ENCODE data around the gene QRFP. TPM values are rescaled to one million over a fixed set of nuclear protein-coding genes. Genes with fewer than 3 reads are reported as not detected.

The QRFP gene
- polyA plus RNA-seq, 1 donor, result 0.36 TPM

DNA sequence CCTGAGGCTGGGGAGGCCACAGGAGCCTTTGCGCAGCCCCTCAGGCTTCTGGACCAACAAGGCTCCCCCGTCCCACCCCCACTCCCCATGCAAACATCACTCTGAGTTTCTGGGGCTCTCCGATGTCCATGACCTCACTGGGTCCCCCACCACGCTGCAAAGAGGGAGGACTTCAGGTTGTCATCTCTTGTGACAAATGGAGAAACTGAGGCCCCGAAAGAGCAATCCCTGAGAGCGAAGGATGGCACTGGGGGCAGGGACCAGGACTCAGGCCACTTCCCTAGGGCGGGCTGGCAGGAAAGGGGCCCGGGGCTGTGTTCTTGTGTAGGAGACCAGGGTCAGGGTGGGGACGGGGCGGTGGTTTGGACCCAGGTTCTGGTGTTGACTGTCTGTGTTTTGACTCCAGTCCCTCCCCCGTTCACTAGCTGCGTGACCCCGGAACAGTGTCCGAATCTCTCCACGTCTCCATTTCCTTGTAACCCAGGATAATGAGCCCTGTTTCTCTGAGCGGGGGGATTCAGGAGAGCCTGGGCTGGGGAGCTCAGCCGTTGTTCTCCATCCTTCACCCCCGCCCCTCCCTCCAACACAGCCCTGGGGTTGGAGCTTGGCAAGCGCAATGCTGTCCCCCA is 28.6 kb upstream of the QRFP start:
- H3K4me1 ChIP-seq (ENCODE audit: control insufficient read depth, insufficient read depth, low read length), result no peaks in the 10 kb centered on the region
- no peak for DNase-seq
- no peaks in the 10 kb centered on the region for H3K9me3 ChIP-seq (ENCODE audit: control insufficient read depth, low read depth, low read length)
- H3K27ac ChIP-seq (ENCODE audit: low read length), result no peak overlapping the region
- H3K36me3 ChIP-seq (ENCODE audit: control insufficient read depth, insufficient read depth, low read length), result no peaks in the 10 kb centered on the region
- H3K27me3 ChIP-seq (ENCODE audit: control insufficient read depth, insufficient read depth, low read length), result peaks cover 37% of the 10 kb centered on the region
- H3K4me3 ChIP-seq (ENCODE audit: low read length), result no peak overlapping the region
- no CpG with 5 or more reads among the region's 19 CpGs for WGBS (ENCODE audit: insufficient coverage, low lambda C conversion rate)

DNA sequence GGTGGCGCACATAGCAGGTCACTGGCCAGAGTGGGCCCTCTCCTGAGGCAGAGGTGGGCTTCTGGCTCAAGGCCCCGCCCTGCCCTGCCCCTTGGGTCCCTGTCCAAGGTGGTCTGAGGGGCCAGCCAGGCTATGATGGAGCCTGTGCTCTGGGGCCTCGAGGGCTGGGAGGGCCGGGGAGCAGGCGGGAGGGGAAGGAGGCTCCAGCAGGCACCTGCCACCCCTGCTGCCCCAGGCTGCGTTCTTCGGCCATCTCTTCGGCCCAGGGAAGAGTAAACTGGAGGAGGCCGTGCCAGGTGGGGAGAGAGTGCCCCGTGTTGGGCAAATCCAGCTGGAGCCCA is 27.8 kb upstream of the QRFP start:
- no peak overlapping the region for H3K27ac ChIP-seq (ENCODE audit: low read length)
- no peak for DNase-seq
- H3K27me3 ChIP-seq (ENCODE audit: control insufficient read depth, insufficient read depth, low read length), result peaks cover 38% of the 10 kb centered on the region
- WGBS (ENCODE audit: insufficient coverage, low lambda C conversion rate), result 60% methylated on average over 2 of the region's 10 CpGs
- no peaks in the 10 kb centered on the region for H3K36me3 ChIP-seq (ENCODE audit: control insufficient read depth, insufficient read depth, low read length)
- no peaks in the 10 kb centered on the region for H3K4me1 ChIP-seq (ENCODE audit: control insufficient read depth, insufficient read depth, low read length)
- no peak overlapping the region for H3K4me3 ChIP-seq (ENCODE audit: low read length)
- no peaks in the 10 kb centered on the region for H3K9me3 ChIP-seq (ENCODE audit: control insufficient read depth, low read depth, low read length)

DNA sequence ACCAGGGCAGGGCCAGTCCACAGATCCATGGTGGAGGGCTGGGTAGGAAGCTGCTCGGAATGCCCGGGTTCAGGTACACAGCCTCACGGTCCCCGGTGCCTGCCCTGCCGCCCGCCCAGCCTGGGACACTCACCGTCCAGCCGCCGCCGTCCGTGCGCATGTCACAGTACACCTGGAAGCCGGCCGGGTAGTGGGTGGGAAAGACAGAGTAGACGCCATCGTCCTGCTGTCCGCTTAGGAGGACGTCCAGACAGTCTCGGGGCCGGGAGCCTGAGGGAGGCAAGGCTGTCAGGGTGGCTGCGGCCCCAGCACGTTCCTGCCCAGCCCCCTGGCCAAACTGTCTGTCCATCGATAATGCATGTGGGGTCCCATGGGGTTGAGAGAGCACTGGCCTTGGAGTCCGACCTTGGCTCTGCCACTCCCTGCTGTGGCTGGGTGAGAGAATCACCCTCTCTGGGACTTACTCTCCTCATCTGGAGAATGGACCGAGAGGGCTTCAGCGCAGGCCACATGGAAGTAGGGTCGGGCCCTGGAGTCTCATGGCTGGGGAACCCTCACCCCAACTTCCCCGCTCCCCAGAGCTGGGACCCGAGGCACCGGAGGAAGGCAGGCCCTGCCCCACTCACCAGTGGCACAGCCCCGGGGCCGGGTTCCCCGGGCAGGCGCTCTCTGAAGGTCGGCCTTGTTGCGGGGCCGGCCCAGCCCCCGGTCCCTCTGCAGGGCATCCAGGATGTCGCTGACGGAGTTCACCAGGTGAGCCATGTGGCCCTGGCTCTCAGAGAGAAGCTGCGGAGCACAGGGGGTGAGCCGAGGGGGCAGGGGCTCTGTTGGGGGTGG is 27.2 kb upstream of the QRFP start:
- H3K4me1 ChIP-seq (ENCODE audit: control insufficient read depth, insufficient read depth, low read length), result no peaks in the 10 kb centered on the region
- no peak overlapping the region for H3K27ac ChIP-seq (ENCODE audit: low read length)
- peaks cover 38% of the 10 kb centered on the region for H3K27me3 ChIP-seq (ENCODE audit: control insufficient read depth, insufficient read depth, low read length)
- no peaks in the 10 kb centered on the region for H3K36me3 ChIP-seq (ENCODE audit: control insufficient read depth, insufficient read depth, low read length)
- H3K4me3 ChIP-seq (ENCODE audit: low read length), result no peak overlapping the region
- WGBS (ENCODE audit: insufficient coverage, low lambda C conversion rate), result no CpG with 5 or more reads among the region's 42 CpGs
- no peak for DNase-seq
- no peaks in the 10 kb centered on the region for H3K9me3 ChIP-seq (ENCODE audit: control insufficient read depth, low read depth, low read length)

DNA sequence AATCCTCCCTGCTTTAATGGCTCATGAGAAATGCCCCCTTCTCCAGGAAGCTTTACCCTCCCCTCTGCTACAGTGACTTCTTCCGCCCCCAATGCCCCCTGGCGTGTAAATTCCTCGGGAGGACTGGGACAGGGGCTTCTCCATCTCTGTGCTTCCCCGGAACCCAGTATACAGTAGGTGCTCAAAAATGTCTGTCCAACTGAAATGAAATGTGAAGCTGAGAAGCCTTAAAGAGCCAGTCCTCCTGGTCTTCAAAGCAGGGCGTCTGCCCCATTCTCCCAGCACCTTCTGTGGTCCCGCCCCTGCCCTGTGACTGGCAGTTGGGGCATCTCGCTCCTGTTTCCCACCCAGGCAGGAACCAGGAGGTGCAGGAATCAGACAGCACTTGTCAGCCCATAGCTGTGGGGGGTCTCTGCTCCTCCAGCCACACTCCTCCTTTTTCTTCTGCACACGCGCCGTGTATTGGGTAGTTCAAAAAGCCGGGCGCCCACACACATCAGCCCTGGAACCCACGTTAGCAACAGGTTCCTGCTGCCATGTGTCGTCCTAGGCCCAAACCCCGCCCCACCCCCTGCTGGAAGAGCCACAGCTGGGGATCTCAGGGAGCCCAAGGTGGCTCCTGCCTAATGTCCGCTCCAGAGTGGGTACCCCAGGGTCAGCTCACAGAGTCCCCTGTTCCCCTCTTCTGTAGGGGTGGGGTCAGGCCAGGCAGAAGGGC is 26.4 kb upstream of the QRFP start:
- no CpG with 5 or more reads among the region's 16 CpGs for WGBS (ENCODE audit: insufficient coverage, low lambda C conversion rate)
- DNase-seq, result no peak
- H3K4me1 ChIP-seq (ENCODE audit: control insufficient read depth, insufficient read depth, low read length), result no peaks in the 10 kb centered on the region
- H3K9me3 ChIP-seq (ENCODE audit: control insufficient read depth, low read depth, low read length), result no peaks in the 10 kb centered on the region
- no peaks in the 10 kb centered on the region for H3K36me3 ChIP-seq (ENCODE audit: control insufficient read depth, insufficient read depth, low read length)
- H3K27me3 ChIP-seq (ENCODE audit: control insufficient read depth, insufficient read depth, low read length), result peaks cover 39% of the 10 kb centered on the region
- no peak overlapping the region for H3K27ac ChIP-seq (ENCODE audit: low read length)
- H3K4me3 ChIP-seq (ENCODE audit: low read length), result no peak overlapping the region

DNA sequence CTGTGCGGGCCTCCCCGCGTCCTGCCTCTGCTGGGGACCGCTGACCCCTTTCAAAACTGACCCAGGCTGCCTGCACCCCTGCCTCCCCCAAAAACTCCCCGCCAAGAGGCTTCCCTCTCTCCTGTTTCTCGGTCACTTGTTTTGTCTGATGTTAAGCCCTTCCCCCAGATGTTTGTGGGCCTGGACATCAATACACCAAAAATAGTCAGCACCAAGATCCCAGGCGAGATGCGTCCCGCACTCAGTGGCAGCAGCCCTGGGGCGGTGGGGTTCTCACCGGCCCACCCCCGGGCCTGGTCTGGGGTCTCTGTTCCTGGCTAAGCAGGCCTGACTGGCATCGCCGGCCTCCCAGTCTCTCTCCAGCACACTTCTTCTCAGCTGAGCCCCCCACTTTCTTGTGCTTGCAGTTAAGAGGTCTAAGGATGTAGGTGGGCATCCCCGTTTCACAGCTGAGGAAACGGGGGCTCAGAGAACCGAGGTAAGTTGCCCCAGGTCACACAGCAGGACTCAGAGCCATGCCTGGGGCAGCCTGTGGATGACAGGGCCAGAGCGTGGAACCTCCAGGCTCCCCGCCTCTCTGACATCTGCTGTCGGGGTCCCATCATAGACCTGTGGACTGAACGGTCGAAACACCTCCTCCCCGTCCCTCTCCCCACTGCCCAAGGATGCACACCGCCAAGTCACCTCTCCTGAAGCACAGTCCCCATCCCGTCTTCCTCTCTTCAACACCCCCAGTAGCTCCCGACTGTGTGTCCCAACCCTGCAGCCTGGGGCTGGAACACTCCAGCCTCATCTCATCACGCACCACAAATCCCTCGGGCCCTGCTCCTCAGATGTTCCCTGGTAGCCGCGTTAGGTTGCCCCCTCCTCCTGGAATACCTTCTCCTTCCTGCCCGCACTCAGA is 25.6 kb upstream of the QRFP start:
- no peaks in the 10 kb centered on the region for H3K9me3 ChIP-seq (ENCODE audit: control insufficient read depth, low read depth, low read length)
- H3K27me3 ChIP-seq (ENCODE audit: control insufficient read depth, insufficient read depth, low read length), result peaks cover 42% of the 10 kb centered on the region
- DNase-seq, result no peak
- H3K4me1 ChIP-seq (ENCODE audit: control insufficient read depth, insufficient read depth, low read length), result no peaks in the 10 kb centered on the region
- WGBS (ENCODE audit: insufficient coverage, low lambda C conversion rate), result no CpG with 5 or more reads among the region's 31 CpGs
- H3K27ac ChIP-seq (ENCODE audit: low read length), result no peak overlapping the region
- H3K4me3 ChIP-seq (ENCODE audit: low read length), result no peak overlapping the region
- H3K36me3 ChIP-seq (ENCODE audit: control insufficient read depth, insufficient read depth, low read length), result no peaks in the 10 kb centered on the region

DNA sequence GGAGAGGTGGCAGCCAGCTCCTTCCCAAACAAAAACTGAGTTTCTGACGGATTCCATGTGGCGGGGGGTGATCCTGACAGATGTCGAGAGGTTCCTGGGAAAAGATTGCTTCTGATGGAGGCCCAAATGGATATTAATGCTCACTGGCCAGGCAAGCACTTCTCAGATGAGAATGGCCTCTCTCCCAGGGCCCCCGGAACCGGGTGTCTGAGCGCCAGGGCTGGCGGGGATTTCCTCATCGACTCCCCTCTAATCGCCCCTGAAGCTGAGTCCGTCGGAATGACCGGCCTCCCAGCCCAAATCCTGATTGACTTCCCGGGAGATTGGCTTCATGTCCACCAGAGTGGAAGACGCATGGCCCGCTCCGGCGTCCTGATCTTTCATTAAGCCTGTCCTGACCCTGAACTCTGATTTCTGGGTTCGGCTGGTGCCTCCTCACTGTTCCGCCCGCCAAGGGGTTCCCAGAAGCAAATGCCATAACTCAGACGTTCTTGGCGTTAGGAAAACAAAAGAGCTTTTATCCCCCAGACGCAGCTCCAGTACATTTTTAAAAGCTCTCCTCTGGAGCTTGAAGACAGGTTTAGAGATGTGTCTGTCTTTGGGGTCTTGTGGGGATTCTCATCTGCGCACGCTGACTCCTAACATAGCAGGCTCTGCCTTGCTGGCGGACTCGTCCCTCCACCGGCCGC is 24.8 kb upstream of the QRFP start:
- DNase-seq, result no peak
- Histone ChIP-seq H3K4me3 (ENCODE audit: low read length) (no peak overlapping the region), H3K27me3 (ENCODE audit: control insufficient read depth, insufficient read depth, low read length) (peaks cover 42% of the 10 kb centered on the region), H3K27ac (ENCODE audit: low read length) (no peak overlapping the region), H3K36me3 (ENCODE audit: control insufficient read depth, insufficient read depth, low read length) (no peaks in the 10 kb centered on the region), H3K4me1 (ENCODE audit: control insufficient read depth, insufficient read depth, low read length) (no peaks in the 10 kb centered on the region), H3K9me3 (ENCODE audit: control insufficient read depth, low read depth, low read length) (no peaks in the 10 kb centered on the region)
- WGBS (ENCODE audit: insufficient coverage, low lambda C conversion rate), result no CpG with 5 or more reads among the region's 29 CpGs

DNA sequence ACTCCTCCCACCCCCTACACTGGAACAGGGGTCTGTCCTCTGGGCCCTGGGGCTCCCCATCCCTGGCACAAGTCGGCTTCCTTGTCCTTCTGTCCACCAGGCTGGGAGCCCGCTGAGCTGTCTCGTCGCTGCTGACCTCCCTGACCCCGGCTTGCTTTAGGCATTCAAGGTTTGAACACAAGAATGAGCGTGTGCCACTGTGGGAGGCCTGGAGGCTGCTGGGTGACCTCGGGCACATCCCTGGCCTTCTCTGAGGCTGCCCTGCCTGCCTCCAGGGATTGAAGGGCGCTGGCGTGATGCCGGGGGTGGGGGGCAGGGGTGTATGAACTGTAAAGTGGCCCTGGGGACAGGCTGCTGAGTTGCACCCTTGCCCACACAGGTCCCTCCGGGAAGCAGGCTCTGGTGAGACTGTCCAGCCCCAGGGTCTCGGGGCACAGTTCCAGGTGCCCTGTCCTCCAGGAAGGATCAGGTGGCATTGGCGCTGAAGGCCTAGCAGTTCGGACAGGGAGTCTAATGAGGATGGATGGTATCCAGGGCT is 24.2 kb upstream of the QRFP start:
- no peaks in the 10 kb centered on the region for H3K4me1 ChIP-seq (ENCODE audit: control insufficient read depth, insufficient read depth, low read length)
- H3K27ac ChIP-seq (ENCODE audit: low read length), result no peak overlapping the region
- H3K9me3 ChIP-seq (ENCODE audit: control insufficient read depth, low read depth, low read length), result no peaks in the 10 kb centered on the region
- H3K4me3 ChIP-seq (ENCODE audit: low read length), result no peak overlapping the region
- H3K36me3 ChIP-seq (ENCODE audit: control insufficient read depth, insufficient read depth, low read length), result no peaks in the 10 kb centered on the region
- peaks cover 39% of the 10 kb centered on the region for H3K27me3 ChIP-seq (ENCODE audit: control insufficient read depth, insufficient read depth, low read length)
- WGBS (ENCODE audit: insufficient coverage, low lambda C conversion rate), result no CpG with 5 or more reads among the region's 14 CpGs
- no peak for DNase-seq

DNA sequence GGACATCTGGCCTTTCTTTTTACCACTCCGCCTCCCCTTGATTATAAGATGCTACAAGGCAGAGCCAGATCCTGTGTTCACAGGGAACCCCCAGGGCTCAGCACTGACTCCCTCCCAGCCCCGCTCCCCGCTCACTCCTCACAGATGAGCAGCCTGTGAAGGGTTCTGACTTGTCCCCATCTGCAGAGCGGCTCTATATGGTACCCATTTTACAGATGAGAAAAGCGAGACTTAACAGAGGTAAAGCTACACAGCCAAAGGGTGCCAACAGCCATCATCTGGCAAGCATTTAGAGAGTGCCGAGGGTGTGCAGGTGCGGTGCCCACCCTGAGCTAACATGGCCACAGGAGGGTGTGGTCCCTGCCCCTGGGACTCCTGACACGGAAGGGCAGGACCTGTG is 23.6 kb upstream of the QRFP start:
- Histone ChIP-seq H3K4me1 (ENCODE audit: control insufficient read depth, insufficient read depth, low read length) (no peaks in the 10 kb centered on the region), H3K27ac (ENCODE audit: low read length) (no peak overlapping the region), H3K4me3 (ENCODE audit: low read length) (no peak overlapping the region), H3K9me3 (ENCODE audit: control insufficient read depth, low read depth, low read length) (no peaks in the 10 kb centered on the region), H3K27me3 (ENCODE audit: control insufficient read depth, insufficient read depth, low read length) (peaks cover 33% of the 10 kb centered on the region), H3K36me3 (ENCODE audit: control insufficient read depth, insufficient read depth, low read length) (no peaks in the 10 kb centered on the region)
- WGBS (ENCODE audit: insufficient coverage, low lambda C conversion rate), result no CpG with 5 or more reads among the region's 8 CpGs
- DNase-seq, result no peak

DNA sequence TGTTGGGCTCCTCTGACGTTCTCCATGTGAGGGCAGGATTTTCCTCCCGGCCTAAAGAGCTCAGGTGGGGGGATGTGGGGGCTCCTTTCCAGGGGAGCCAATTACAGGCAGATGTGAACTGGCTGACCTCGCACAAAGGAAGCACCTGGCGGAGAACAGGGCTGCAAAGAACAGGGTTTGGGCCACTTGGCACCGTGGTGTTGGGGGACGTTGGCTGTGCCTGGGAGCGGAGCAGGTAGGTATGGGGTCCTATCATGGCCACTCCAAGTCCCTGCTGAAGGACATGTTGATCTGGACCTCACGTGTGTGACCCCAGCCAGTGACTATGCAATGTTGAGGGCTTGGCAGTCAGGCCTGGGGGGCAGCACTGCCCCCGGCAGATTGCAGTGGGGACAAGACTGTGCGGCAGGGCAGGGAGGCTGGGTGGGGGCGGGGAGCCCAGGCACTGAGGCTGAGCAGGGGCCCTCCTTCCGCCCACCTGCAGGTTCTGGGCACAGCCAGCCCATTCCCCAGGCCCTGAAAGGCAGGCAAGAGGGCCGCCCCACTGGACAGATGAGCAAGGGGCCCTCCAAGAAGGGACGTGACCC is 23.0 kb upstream of the QRFP start:
- no CpG with 5 or more reads among the region's 14 CpGs for WGBS (ENCODE audit: insufficient coverage, low lambda C conversion rate)
- no peak for DNase-seq
- Histone ChIP-seq H3K9me3 (ENCODE audit: control insufficient read depth, low read depth, low read length) (no peaks in the 10 kb centered on the region), H3K27ac (ENCODE audit: low read length) (no peak overlapping the region), H3K4me3 (ENCODE audit: low read length) (no peak overlapping the region), H3K4me1 (ENCODE audit: control insufficient read depth, insufficient read depth, low read length) (no peaks in the 10 kb centered on the region), H3K27me3 (ENCODE audit: control insufficient read depth, insufficient read depth, low read length) (peaks cover 34% of the 10 kb centered on the region), H3K36me3 (ENCODE audit: control insufficient read depth, insufficient read depth, low read length) (no peaks in the 10 kb centered on the region)
